Endodermal cell (in vitro differentiated cells): ENCODE data around the gene PTPRE. TPM values are rescaled to one million over a fixed set of nuclear protein-coding genes. Genes with fewer than 3 reads are reported as not detected.

Experiments
- DNase-seq: peaks from one replicate; pipeline ENCODE4 v3.0.0-alpha.2; 2017
- H3K27ac ChIP-seq: 2 replicates; pipeline ENCODE4 v1.5.1; 2013; ENCODE audit warnings: mild to moderate bottlenecking, low read depth, low read length, moderate library complexity
- H3K27me3 ChIP-seq: 2 replicates; pipeline ENCODE4 v1.6.1; 2013; ENCODE audit warnings: mild to moderate bottlenecking, low read length, moderate library complexity; ENCODE audit not compliant: insufficient read depth, control insufficient read depth, poor library complexity, severe bottlenecking
- H3K36me3 ChIP-seq: 2 replicates; pipeline ENCODE4 v1.7.0; 2013; ENCODE audit warnings: mild to moderate bottlenecking, low read length, moderate library complexity; ENCODE audit not compliant: control insufficient read depth, insufficient read depth
- H3K4me1 ChIP-seq: one replicate; pipeline ENCODE4 v1.7.0; 2013; ENCODE audit warnings: low read length; ENCODE audit not compliant: control insufficient read depth, insufficient read depth
- H3K4me3 ChIP-seq: 2 replicates; pipeline ENCODE4 v1.5.1; 2013; ENCODE audit warnings: mild to moderate bottlenecking, low read length, moderate library complexity
- H3K9ac ChIP-seq: 2 replicates; pipeline ENCODE4 v1.6.1; 2013; ENCODE audit warnings: mild to moderate bottlenecking, low read length, moderate library complexity; ENCODE audit not compliant: poor library complexity, severe bottlenecking; ENCODE audit errors: extremely low read depth
- H3K9me3 ChIP-seq: 2 replicates; pipeline ENCODE4 v1.6.1; 2013; ENCODE audit warnings: mild to moderate bottlenecking, low read length, moderate library complexity; ENCODE audit not compliant: control insufficient read depth
- H3K27ac Mint-ChIP-seq: 2 replicates; pipeline ENCODE4 v1.8.0; 2020; ENCODE audit warnings: mixed read lengths
- H3K27me3 Mint-ChIP-seq: 2 replicates; pipeline ENCODE4 v1.8.0; 2021; ENCODE audit warnings: mild to moderate bottlenecking, mixed read lengths; ENCODE audit not compliant: insufficient read depth
- H3K36me3 Mint-ChIP-seq: 2 replicates; pipeline ENCODE4 v1.8.0; 2020; ENCODE audit warnings: low read depth, mixed read lengths
- H3K4me1 Mint-ChIP-seq: 2 replicates; pipeline ENCODE4 v1.8.0; 2020; ENCODE audit warnings: mixed read lengths
- H3K4me3 Mint-ChIP-seq: 2 replicates; pipeline ENCODE4 v1.8.0; 2020; ENCODE audit warnings: mild to moderate bottlenecking, moderate library complexity, mixed read lengths
- H3K9me3 Mint-ChIP-seq: 2 replicates; pipeline ENCODE4 v1.8.0; 2020; ENCODE audit warnings: mild to moderate bottlenecking, mixed read lengths
- CTCF ChIP-seq: fragments of 200-600 bp; sonication (generic); conservative IDR thresholded peaks from 2 replicates; pipeline ENCODE4 v1.5.0; 2021; ENCODE audit warnings: antibody characterized with exemption, mild to moderate bottlenecking
- WGBS, 2 experiments: methylation state at CpG; one replicate each; pipeline versions ENCODE4 v1.1.5 to v1.1.7; 2013; ENCODE audit warnings: missing lambda C conversion rate in 2 of 2, mixed read lengths in 1 of 2; ENCODE audit not compliant: insufficient coverage in 1 of 2, insufficient read length in 1 of 2; 5-methylcytosine and 5-hydroxymethylcytosine counted together
- total RNA-seq, 2 donors: library from RNA; stranded (reverse); fragmentation: NEBNext Ultra II Directional in 1 of 2; extraction: Animal tissue kit (Norgen Biotek cat#: 25700) in 1 of 2; gene quantifications; 2 replicates in 1 of 2; 3 replicates in 1 of 2; pipeline ENCODE4 v1.2.1, GENCODE V29; 2021

The PTPRE gene
- total RNA-seq, 2 donors from 2014 or later: 0.75 to 3.0 TPM

- Histone ChIP-seq H3K9ac (no peak overlapping the region), H3K27me3 (no peaks in the 10 kb centered on the region), H3K4me3 (no peak overlapping the region), H3K27ac (no peak overlapping the region), H3K36me3 (peaks cover 94% of the 10 kb centered on the region), H3K4me1 (no peaks in the 10 kb centered on the region), H3K9me3 (no peaks in the 10 kb centered on the region)
- H3K27ac Mint-ChIP-seq: no peak overlapping the region
- no peak for DNase-seq
- 100% methylated on average over 1 of the region's 1 CpG; no CpG with 5 or more reads in 1 of the 2 experiments for WGBS, 2 experiments
- H3K4me1 Mint-ChIP-seq: no peaks in the 10 kb centered on the region
- H3K9me3 Mint-ChIP-seq: no peaks in the 10 kb centered on the region
- no peak for TF ChIP-seq CTCF
- peaks cover 56% of the 10 kb centered on the region for H3K36me3 Mint-ChIP-seq
- no peak overlapping the region for H3K4me3 Mint-ChIP-seq
- H3K27me3 Mint-ChIP-seq: no peaks in the 10 kb centered on the region
These were observed 195.0 kb downstream of the PTPRE start for GRCh38 chr10:128101901-128102300.

DNA sequence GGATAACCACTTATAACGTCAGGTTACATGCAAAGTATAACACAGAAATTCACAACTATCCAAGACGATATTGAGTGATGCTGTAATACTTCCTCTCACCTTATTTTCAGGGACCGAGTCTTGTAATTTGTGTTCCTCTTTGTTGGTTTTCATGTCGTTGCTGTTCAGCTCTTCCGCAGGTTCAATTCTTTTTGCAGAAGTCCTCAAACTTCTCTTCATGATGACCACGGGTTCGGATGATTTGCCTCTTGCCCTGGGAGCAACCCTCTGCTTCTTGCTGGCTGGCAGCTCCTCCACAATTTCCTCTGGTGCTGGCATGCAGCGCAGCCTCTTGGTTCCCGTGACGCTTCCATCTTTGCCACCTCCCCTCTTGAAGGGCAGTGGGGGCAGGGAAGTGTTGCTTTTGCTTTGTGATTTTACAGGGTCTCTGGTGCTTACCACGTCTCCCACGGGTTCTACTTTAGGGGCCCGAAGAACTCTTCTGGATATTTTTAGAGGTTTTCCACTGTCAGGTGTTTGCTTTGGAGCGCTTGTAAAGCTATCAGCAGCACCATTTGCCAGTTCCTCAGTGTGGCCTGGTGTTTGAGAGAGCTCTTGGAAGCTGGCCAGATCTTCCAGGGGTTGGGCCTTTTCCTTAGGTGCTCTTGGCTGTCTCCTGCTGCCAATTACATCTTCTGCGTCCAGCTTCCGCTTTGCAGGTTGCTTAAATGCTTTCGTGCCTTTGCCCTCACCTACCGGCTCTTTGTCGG lies 195.8 kb downstream of the PTPRE start:
- Histone ChIP-seq H3K27ac (no peak overlapping the region), H3K9me3 (no peaks in the 10 kb centered on the region), H3K4me3 (no peak overlapping the region), H3K4me1 (no peaks in the 10 kb centered on the region), H3K36me3 (peaks cover 100% of the 10 kb centered on the region), H3K27me3 (no peaks in the 10 kb centered on the region), H3K9ac (no peak overlapping the region)
- WGBS, 2 experiments: 90 to 92% methylated on average over 16 to 18 of the region's 19 CpGs
- no peak overlapping the region for H3K27ac Mint-ChIP-seq
- peaks cover 49% of the 10 kb centered on the region for H3K36me3 Mint-ChIP-seq
- no peaks in the 10 kb centered on the region for H3K9me3 Mint-ChIP-seq
- no peaks in the 10 kb centered on the region for H3K4me1 Mint-ChIP-seq
- no peaks in the 10 kb centered on the region for H3K27me3 Mint-ChIP-seq
- peak; percentile 24 for DNase-seq
- TF ChIP-seq CTCF: no peak
- no peak overlapping the region for H3K4me3 Mint-ChIP-seq

- DNase-seq: no peak
- no peaks in the 10 kb centered on the region for H3K4me1 Mint-ChIP-seq
- H3K36me3 ChIP-seq: peaks cover 100% of the 10 kb centered on the region
These were observed 196.4 kb downstream of the PTPRE start for GRCh38 chr10:128103229-128103714.

More at GRCh38 chr10:128103229-128103714, 196.4 kb downstream of the PTPRE start:
- Histone ChIP-seq H3K4me1 (no peaks in the 10 kb centered on the region), H3K27me3 (no peaks in the 10 kb centered on the region), H3K9me3 (no peaks in the 10 kb centered on the region), H3K9ac (no peak overlapping the region), H3K27ac (no peak overlapping the region), H3K4me3 (no peak overlapping the region)
- peaks cover 42% of the 10 kb centered on the region for H3K36me3 Mint-ChIP-seq
- no peaks in the 10 kb centered on the region for H3K27me3 Mint-ChIP-seq
- no peak overlapping the region for H3K4me3 Mint-ChIP-seq
- no peak for TF ChIP-seq CTCF
- H3K27ac Mint-ChIP-seq: no peak overlapping the region
- 88 to 91% methylated on average over 5 to 8 of the region's 8 CpGs for WGBS, 2 experiments
- H3K9me3 Mint-ChIP-seq: no peaks in the 10 kb centered on the region
